Urothelium cell line (cell line): ENCODE data around the gene TNFRSF8.

Experiments used
- DNase-seq: peaks from one replicate; pipeline ENCODE4 v3.0.0; 2011; ENCODE audit warnings: low spot score, mixed read lengths
- FAIRE-seq: peaks from 2 replicates; lab custom pipeline; 2011; peaks lifted over from hg19 to GRCh38; lab: Jason Lieb, UNC

Gene TNFRSF8

GRCh38 chr1:12185918-12186678, 123.0 kb downstream of the TNFRSF8 start:
- DNase-seq (no peak), FAIRE-seq (no peak)

- FAIRE-seq = no peak
- DNase-seq = no peak
These were observed 123.5 kb downstream of the TNFRSF8 start for GRCh38 chr1:12186679-12186985.

GRCh38 chr1:12188115-12188514, 125.0 kb downstream of the TNFRSF8 start:
- FAIRE-seq (peak; percentile 62), DNase-seq (no peak)

GRCh38 chr1:12188657-12189327, 125.7 kb downstream of the TNFRSF8 start:
- FAIRE-seq = no peak
- DNase-seq = no peak

- FAIRE-seq (no peak), DNase-seq (no peak)
These were observed 126.2 kb downstream of the TNFRSF8 start for GRCh38 chr1:12189328-12189682.

- FAIRE-seq (no peak), DNase-seq (no peak)
These were observed 128.3 kb downstream of the TNFRSF8 start for GRCh38 chr1:12191242-12192032.
